ENCODE data around the gene MAP4.

Gene MAP4

DNA sequence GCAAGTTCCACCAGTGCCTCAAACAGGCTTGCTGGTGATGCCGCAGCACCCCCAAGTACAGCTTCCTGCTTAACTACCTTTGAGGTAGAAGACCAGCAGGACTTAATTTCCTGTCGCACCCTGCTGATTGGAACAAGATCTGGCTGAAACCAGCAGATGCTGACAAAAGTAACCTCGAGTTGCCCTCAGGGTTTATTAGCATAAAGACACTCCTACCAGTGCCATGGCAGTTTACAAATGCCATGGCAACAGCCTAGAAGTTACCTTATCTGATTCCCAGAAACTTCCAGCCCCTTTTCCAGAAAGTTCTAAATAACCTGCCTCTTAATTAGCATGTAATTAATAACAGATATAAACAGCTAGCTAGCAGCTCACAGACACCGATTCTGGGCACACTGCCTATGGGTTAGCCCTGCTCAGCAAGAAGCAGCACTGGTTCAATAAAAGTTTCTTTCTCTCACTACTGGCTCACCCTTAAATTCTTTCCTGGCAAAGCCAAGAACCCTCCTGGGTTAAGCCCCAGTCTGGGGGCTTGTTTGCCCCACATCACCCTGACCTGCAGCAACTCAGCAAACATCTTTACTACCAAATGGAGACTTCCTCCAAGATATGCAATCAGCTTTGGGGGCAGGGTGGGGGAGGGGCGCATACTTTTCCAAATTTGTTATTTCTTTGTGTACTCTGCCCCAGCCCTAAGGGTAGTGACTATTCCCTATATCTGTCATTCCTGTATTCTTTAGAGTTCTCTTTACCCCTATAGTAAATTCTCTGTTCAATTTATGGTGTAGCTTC lies 54.2 kb downstream of the MAP4 start:
- peak; percentile 21 for DNase-seq (ENCODE audit: low read depth, low spot score)

DNA sequence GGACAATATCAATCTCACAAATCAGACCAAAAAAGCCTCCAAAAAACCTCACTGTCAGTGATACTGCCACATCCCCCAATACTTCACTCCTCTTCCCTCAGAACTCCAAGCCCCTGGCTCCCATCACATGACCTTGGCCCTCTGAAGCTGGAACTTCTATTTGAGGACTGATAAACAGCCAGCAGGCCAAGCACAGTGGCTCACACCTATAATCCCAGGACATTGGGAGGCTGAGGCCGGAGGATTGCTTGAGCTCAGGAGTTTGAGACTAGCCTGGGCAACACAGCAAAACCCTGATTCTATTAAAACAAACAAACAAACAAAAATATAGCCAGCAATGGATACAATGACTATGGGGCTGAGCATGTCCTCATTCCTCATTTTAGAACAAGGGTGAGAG lies 55.2 kb downstream of the MAP4 start:
- no peak for DNase-seq (ENCODE audit: low read depth, low spot score)

DNA sequence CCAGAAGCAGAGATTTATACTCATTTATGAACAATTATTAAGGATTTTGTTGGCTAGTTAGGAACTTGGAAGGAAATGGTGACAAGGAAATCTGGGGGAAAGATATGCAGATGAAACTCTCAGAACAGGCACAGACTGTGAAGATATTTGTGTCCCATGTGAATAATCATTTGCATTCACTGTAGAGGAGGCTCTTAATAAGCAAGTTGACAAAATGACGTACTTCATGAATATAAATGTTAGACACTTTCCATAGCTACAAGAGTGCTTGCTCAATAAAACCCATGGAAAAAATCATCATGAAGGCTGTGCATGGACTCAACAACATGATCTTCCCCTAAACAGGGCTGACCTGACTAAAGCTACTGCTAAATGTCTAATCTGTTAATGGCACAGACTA lies 59.7 kb downstream of the MAP4 start:
- no peak for DNase-seq (ENCODE audit: low read depth, low spot score)

GRCh38 chr3:47954567-47954966 lies 61.6 kb downstream of the MAP4 start:
- no peak for DNase-seq (ENCODE audit: low read depth, low spot score)

- no peak for DNase-seq (ENCODE audit: low read depth, low spot score)
Measured at GRCh38 chr3:47950453-47951169, 65.6 kb downstream of the MAP4 start.

DNA sequence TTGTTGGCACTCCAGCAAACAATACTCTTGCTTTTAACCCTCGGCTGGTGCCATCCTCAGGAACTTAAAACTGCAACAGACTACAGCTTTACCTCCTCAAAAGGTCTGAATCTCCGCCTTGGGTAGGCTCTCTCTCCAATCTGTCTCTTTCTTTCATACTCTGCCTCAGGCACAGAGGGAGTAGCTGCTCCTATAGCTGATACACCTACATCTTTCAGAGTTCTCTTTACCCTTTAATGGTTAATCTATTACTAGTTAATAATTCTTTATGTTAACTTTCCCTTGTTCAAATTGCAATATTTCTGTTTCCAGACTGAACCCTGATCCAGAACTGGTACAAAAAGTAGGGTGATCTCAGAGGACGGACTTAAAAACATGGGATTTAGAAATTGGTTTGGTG lies 66.2 kb downstream of the MAP4 start:
- DNase-seq (ENCODE audit: low read depth, low spot score) = no peak

- no peak for DNase-seq (ENCODE audit: low read depth, low spot score)
Measured at GRCh38 chr3:47940232-47940631, 76.0 kb downstream of the MAP4 start.

DNA sequence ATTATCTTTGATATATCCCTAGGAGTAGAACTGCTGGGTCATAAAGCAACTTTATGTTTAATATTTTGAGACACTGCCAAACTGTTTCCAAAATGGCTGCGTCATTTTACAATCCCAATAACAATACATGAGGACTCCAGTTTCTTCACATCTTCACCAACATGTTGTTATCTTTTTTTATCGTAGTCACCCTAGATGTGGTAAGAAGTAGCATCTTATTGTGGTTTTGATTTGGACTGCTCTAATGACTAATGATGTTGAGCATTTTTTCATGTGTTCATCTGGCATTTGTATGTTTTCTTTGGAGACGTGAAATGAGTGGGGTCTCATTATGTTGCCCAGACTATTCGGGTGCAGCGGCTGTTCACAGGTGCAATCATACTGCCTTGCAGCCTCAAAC lies 83.8 kb downstream of the MAP4 start:
- DNase-seq (ENCODE audit: low read depth, low spot score) = no peak

- no peak for DNase-seq (ENCODE audit: low read depth, low spot score)
Measured at GRCh38 chr3:47930979-47931378, 85.2 kb downstream of the MAP4 start.

DNA sequence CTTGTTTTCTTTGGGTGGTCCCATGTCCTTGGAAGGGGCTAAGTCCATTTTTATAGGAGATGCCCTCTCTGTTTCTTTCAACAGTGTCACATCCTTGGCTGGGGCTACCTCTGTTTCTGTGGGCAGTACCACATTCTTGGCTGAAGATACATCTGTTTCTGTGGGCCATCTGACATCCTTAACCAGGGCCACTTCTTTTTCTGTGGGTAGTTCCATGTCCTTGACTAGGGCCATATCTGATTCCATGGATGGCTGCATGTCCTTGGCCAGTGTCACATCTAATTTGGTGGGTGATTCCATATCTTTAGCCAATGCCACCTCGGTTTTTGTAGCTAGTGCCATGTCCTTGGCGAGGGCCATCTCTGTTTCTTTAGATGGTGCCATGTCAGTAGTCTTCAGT lies 99.5 kb downstream of the MAP4 start:
- DNase-seq (ENCODE audit: low read depth, low spot score) = no peak

- no peak for DNase-seq (ENCODE audit: low read depth, low spot score)
Measured at GRCh38 chr3:47916201-47916600, 100.0 kb downstream of the MAP4 start.

DNA sequence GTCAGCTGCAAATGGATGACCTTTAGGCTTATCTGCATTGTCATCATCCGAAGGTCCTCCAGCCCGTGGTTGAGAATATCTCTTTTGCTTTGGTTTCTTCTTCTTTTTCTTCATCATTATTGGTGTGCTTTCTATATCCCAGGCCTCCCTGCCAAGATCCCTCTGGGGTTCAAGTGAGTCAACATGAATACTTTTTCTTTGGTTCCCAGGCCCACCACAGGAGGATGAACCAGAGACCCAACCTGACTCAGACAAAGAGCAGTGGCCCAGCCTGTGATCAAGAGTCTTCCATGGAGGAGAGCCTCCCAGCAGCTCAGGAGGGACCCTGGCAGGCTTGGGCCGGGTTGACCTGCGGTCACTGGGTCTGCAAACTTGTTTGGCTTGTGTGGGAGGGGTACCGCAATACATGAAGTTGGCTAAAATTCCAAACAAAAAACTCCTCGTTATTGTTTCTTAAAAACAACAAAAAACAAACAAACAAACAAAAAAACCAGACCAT lies 104.2 kb downstream of the MAP4 start:
- no peak for DNase-seq (ENCODE audit: low read depth, low spot score)

DNA sequence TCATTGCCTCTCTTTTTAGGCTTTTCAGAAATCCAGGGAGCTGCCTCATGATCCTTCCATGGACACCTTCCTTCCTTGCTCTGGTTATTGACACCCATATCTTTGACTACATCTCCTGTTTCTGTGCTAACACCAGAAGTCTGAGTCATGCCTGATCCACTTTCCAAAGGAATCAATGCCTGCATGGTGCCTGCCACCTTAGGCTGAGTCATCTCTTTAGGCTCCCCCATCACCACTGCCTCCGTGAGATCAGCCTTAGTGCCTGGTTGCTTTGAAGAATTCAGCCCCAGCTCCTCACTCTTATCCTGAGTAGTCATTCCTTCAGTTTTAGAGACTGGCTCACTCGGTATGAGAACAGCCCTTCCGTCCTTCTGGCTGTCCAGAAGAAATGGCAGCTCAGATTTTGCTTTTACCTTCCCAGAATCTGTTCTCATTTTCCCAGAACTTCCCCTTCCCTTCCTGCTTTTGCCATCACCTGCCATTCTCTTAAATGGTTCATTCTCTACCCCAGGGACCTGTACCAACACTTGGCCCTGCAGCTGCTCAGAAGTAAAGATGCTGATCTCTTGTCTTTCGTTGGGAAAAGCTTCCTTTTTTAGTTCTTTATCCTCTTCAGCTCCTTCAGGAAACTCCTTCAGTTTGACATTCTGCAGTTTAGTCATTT lies 105.3 kb downstream of the MAP4 start:
- peak; percentile 75 for DNase-seq (ENCODE audit: low read depth, low spot score)

GRCh38 chr3:47910233-47910632 lies 106.0 kb downstream of the MAP4 start:
- no peak for DNase-seq (ENCODE audit: low read depth, low spot score)

DNA sequence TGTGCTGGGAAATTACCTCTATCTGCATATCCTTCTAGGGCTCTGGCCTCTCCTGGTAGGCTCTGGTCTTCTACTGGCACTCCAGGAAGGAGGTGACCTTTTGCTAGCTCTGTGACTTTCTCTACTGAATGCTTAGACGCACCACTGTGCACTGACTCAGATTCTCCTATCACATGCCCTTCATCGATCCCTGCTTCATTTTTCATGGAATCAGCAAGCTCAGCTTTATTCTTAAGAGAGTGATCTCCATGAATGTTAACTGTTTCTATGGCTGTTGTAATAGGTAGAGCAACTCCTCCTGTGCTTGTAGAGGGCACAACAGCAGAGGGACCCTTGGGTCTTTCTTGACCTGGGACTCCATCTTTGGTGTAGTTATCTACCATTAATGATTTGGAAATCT lies 106.6 kb downstream of the MAP4 start:
- no peak for DNase-seq (ENCODE audit: low read depth, low spot score)

- no peak for DNase-seq (ENCODE audit: low read depth, low spot score)
Measured at GRCh38 chr3:47908744-47909143, 107.5 kb downstream of the MAP4 start.

DNA sequence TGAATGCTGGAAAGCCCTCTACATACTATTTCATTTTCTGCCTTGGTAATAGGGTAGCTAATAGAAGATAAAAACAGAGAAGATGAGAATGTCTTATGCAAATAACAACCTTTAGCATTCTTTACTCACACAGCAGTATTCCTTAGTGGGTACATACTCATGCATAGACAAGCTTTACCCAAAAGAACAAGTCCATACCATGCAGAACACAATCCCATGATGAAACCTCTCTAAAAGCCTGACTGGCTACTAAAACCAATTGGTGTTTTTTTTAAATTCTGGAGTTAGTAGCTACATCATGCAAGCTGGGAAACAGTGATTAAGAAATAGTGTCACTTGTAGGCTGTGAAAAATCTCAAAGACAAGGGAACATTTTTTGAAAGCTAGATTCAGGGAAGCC lies 108.4 kb downstream of the MAP4 start:
- DNase-seq (ENCODE audit: low read depth, low spot score) = no peak

- no peak for DNase-seq (ENCODE audit: low read depth, low spot score)
Measured at GRCh38 chr3:47902746-47903145, 113.5 kb downstream of the MAP4 start.

DNA sequence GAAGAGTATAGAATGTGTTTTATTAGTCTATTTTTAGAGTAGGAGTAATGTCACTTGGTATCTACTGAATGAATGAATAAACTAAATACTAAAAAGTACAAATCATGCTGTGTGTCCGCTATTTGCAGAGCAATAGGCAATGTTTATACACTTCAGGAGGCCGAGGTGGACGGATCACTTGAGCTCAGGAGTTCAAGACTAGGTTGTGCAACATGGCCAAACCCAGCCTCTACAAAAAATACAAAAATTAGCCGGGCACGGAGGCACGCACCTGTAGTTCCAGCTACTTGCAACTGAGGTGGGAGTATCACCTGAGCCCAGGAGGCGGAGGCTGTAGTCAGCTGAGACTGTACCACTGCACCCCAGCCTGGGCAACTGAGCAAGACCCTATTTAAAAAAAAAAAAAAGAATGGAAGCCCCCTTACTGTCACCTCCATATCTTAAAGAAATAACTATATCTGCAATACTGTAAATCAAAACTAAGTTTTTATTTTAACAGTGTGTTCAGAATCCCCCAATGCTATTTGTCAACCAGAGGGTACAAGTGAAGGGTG lies 114.9 kb downstream of the MAP4 start:
- peak; percentile 44 for DNase-seq (ENCODE audit: low read depth, low spot score)

DNA sequence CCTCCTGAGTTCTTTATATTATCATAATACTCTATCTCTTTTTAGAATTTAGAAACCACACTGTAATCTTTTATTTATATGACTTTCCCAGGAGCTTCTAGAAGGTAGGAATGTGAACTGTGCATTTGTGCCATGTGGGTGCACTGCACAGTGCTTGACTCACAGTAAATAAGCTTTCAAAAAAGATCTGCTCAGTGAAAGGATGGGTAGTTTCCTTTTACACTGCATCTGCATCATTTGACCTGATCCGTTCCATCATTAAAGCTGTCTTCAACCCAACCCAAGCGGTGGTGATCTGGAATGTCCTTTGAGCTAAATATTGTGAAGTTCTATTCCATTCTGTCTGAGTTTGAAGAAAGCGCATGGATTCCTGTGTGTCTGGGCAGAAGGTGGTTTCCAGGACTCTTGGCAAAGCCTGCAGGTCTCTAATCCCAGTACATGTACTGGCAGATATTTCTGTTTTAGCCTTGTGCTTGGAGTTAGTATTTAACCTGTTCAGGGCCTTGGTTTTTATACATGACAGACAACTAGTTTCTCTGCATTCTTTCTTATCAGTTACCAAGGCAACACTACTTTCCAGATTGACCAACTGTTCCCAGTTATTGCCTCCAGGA lies 116.6 kb downstream of the MAP4 start:
- DNase-seq (ENCODE audit: low read depth, low spot score) = no peak

GRCh38 chr3:47897954-47898353 lies 118.3 kb downstream of the MAP4 start:
- no peak for DNase-seq (ENCODE audit: low read depth, low spot score)

- no peak for DNase-seq (ENCODE audit: low read depth, low spot score)
Measured at GRCh38 chr3:47896736-47897135, 119.5 kb downstream of the MAP4 start.
